Small intestine (tissue), 7 donors: ENCODE results near the gene ANKRD16. TPM values are rescaled to one million over a fixed set of nuclear protein-coding genes. Genes with fewer than 3 reads are reported as not detected.

Experiments
- DNase-seq, 2 donors: peaks; one replicate each; pipeline versions ENCODE4 v3.0.0 to v3.0.0-alpha.2; 2013
- FAIRE-seq: peaks from 2 replicates; lab custom pipeline; 2012; peaks lifted over from hg19 to GRCh38; lab: Jason Lieb, UNC
- H3K27ac ChIP-seq, 3 donors: one replicate each; pipeline ENCODE4 v1.5.1; 2013; ENCODE audit warnings: low read length in 2 of 3, mild to moderate bottlenecking in 2 of 3, control low read depth in 1 of 3, inconsistent platforms in 1 of 3, low read depth in 1 of 3, moderate library complexity in 1 of 3
- H3K27me3 ChIP-seq, 3 donors: one replicate each; pipeline ENCODE4 v1.6.1; 2013; ENCODE audit warnings: low read length in 3 of 3, inconsistent platforms in 1 of 3; ENCODE audit not compliant: control insufficient read depth in 3 of 3, insufficient read depth in 3 of 3
- H3K36me3 ChIP-seq, 3 donors: one replicate each; pipeline ENCODE4 v1.6.1; 2013; ENCODE audit warnings: low read length in 3 of 3, inconsistent platforms in 1 of 3, low read depth in 1 of 3, mild to moderate bottlenecking in 1 of 3, moderate library complexity in 1 of 3; ENCODE audit not compliant: control insufficient read depth in 3 of 3, insufficient read depth in 2 of 3
- H3K4me1 ChIP-seq, 3 donors: one replicate each; pipeline ENCODE4 v1.6.1; 2013; ENCODE audit warnings: low read length in 2 of 3, inconsistent platforms in 1 of 3, low read depth in 1 of 3, mild to moderate bottlenecking in 1 of 3, moderate library complexity in 1 of 3; ENCODE audit not compliant: control insufficient read depth in 3 of 3, insufficient read depth in 2 of 3
- H3K4me3 ChIP-seq, 3 donors: one replicate each; pipeline ENCODE4 v1.5.1; 2013; ENCODE audit warnings: low read length in 3 of 3, control low read depth in 1 of 3, inconsistent platforms in 1 of 3, low read depth in 1 of 3, mild to moderate bottlenecking in 1 of 3, moderate library complexity in 1 of 3
- H3K9me3 ChIP-seq, 2 donors: one replicate each; pipeline ENCODE4 v1.6.1; 2013; ENCODE audit warnings: low read depth in 1 of 2, low read length in 1 of 2; ENCODE audit not compliant: control insufficient read depth in 2 of 2, insufficient read depth in 1 of 2
- WGBS, 3 donors: extraction: QIAGEN DNeasy Blood & Tissue Kit; methylation state at CpG; one replicate each; pipeline ENCODE4 v1.1.7; 2013; 5-methylcytosine and 5-hydroxymethylcytosine counted together
- polyA plus RNA-seq, 4 donors: library from polyadenylated mRNA; stranded (reverse) in 3 of 4; unstranded in 1 of 4; fragments of 200-250 nt in 3 of 4; fragments of 120-200 nt in 1 of 4; gene quantifications; one replicate each; pipeline versions ENCODE4 v1.2.1 to v1.2.3, GENCODE V29; 2013
- donor health status: healthy with polysubstance abuse.
- donor health status: control.
- donor health status: control.
- donor health status: Bipolar disorder and iron deficiency.
- donor health status: healthy.

ANKRD16 gene
- polyA plus RNA-seq, 4 donors, result 3.2 to 7.4 (median 5.0) TPM

DNA sequence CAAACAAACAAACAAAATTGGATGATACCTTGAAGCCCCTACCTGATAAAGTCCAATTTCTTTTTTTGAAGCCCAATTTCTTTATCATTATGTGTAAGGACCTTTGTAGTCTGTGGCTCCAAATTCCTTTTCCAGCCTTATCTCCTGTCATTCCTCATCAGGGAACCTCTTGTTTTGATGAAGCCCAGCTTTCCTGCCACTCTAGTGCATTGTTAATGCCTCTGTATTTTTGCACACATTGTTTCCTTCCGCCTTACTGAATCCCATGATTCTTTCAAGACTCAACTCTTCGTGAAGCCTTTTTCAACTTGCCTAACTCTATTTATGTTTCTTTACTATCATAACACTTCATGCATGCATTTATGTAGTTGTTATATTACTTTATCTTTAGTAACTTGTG lies 3.6 kb upstream of the ANKRD16 start:
- Histone ChIP-seq H3K9me3 (peaks cover 0 to 5% of the 10 kb centered on the region in 2 donors), H3K36me3 (peaks cover 0 to 34% (median 11%) of the 10 kb centered on the region in 3 donors), H3K4me1 (peaks cover 2 to 10% (median 7%) of the 10 kb centered on the region in 3 donors), H3K4me3 (no peak overlapping the region), H3K27ac (no peak overlapping the region), H3K27me3 (no peaks in the 10 kb centered on the region)
- DNase-seq (no peak), FAIRE-seq (no peak)
- 82 to 94% (median 92%) methylated on average over 2 of the region's 2 CpGs for WGBS, 3 donors

DNA sequence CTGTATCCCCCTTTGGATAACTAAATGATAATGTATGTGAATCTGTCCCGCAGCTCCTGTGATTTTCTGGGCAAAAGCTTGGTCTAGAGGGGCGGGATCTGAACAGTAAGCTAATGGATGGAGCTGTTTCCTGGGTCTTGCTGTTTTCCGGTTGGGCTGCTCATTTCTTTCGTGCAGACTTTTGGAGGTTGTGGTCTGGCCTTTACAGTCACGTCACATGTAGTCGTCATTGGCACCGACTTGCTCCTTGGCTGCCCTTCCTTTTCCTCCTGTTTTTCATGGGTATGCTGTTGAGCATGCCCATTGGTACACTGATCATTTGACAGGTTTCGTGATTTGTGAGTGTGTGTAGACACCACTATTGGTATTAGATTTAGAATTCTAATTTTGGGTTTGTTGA lies 2.3 kb upstream of the ANKRD16 start:
- H3K27ac ChIP-seq, result no peak overlapping the region

DNA sequence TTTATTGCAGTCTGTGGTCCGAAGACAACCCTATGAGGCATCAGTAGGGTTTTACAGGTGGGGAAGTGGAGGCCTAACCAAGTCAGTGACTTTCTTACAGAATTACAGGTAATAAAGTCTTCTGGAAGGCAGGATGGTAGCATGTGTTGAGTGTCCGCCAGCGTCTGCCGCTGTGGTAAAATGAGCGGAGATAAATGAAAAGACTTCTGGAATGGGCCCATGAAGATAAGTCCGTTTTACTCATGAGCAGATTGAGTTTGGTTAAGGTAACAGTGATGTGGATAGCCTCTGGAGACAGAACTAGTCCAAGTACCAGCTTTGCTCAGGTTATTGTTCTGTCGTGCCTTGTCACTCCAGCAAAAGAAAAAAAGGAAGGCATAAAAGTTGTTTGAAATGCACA lies 1.3 kb upstream of the ANKRD16 start:
- DNase-seq (no peak), FAIRE-seq (no peak)
- 20 to 56% (median 36%) methylated on average over 7 of the region's 7 CpGs for WGBS, 3 donors
- Histone ChIP-seq H3K27ac (peak overlapping the region; percentile 13 to 84 (median 35)), H3K27me3 (no peaks in the 10 kb centered on the region), H3K4me1 (peaks cover 4 to 11% (median 10%) of the 10 kb centered on the region in 3 donors), H3K4me3 (peak overlapping the region in 2 of 3 donors; percentile 84 to 98), H3K9me3 (no peaks in the 10 kb centered on the region), H3K36me3 (peaks cover 2 to 30% (median 3%) of the 10 kb centered on the region in 3 donors)

More for the DNA sequence above, 2.3 kb upstream of the ANKRD16 start:
- no peaks in the 10 kb centered on the region for H3K9me3 ChIP-seq
- peaks cover 2 to 29% (median 8%) of the 10 kb centered on the region in 3 donors for H3K36me3 ChIP-seq
- FAIRE-seq, result no peak
- DNase-seq, result no peak
- 79 to 95% (median 91%) methylated on average over 8 of the region's 8 CpGs for WGBS, 3 donors
- no peak overlapping the region for H3K4me3 ChIP-seq
- H3K27me3 ChIP-seq, result no peaks in the 10 kb centered on the region
- H3K4me1 ChIP-seq, result peaks cover 4 to 10% (median 9%) of the 10 kb centered on the region in 3 donors

DNA sequence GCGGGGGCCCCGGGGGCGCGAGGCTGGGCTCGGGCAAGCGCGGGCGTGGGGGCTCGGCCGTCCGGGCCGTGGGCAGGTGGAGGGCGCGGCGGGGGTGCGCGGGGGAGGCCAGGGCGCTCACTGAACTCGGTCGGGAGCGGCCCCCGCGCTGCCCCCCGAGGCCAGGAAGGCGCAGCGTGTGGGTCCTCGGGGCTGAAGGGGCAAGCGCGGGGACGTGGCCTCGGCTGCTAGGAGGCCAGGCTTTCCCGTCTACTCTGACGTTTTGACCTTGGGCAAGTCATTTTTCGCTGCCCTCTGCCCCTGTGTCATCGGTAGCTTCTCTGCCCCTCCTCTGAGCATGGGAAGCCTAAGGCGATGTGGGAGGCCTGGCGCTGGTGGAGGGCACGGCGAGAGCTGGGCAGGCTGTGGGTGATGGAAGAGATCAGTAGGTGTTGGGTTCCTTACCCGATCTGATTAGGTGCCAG lies 791 bp upstream of the ANKRD16 start:
- H3K9me3 ChIP-seq, result no peaks in the 10 kb centered on the region
- H3K27ac ChIP-seq, result peak overlapping the region; percentile 13 to 84 (median 35)
- FAIRE-seq (no peak), DNase-seq (peak; percentile 55)
- WGBS, 3 donors, result 0 to 1% (median 1%) methylated on average over 15 to 40 of the region's 40 CpGs
- H3K4me3 ChIP-seq, result peak overlapping the region; percentile 84 to 98 (median 97)
- no peaks in the 10 kb centered on the region for H3K27me3 ChIP-seq
- H3K4me1 ChIP-seq, result peaks cover 4 to 11% (median 10%) of the 10 kb centered on the region in 3 donors
- peaks cover under 1 to 24% (median 2%) of the 10 kb centered on the region in 3 donors for H3K36me3 ChIP-seq

DNA sequence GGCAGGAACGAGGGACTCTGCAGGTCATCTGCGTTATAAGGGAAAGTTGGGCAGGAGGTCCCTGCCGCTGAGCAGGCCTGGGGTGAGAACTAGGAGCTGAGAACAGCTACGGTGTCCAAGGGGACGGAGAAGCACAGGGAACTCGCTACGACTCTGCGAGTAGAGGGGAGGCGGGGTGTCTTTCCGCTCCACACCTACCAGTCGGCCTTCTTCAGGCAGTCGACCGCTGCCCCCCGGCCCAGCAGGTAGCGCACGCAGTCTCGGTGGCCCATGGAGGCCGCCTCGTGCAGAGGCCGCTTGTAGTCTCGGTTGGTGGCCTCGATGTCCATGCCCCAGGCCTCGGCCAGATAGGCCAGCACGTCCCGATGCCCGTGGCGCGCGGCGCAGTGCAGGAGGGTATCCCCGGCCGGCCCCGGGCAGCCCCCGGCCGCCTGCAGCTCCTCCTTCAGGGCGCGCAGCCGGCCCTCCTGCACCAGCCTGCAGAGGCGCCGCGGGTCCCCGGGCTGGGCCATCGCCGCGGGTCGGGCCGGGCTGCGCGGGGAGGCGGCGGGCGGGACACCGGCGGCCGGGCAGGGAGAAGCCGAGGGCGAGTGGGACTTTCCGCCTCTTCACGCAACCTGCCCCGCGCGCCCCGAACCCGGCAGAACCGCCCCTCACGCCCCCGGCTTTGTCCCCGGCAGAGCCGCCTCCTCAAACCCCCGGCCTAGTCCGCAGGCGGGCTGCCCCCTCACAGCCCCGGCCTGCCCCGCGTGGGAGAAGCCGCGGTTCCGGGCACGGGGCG lies 660 bp downstream of the ANKRD16 start:
- Histone ChIP-seq H3K36me3 (peaks cover 0 to 27% (median 2%) of the 10 kb centered on the region in 3 donors), H3K27ac (peak overlapping the region; percentile 53 to 80 (median 78)), H3K9me3 (no peaks in the 10 kb centered on the region), H3K4me3 (peak overlapping the region; percentile 82 to 93 (median 83)), H3K27me3 (no peaks in the 10 kb centered on the region), H3K4me1 (peaks cover 4 to 11% (median 10%) of the 10 kb centered on the region in 3 donors)
- peak; percentile 31 to 69 for DNase-seq
- no peak for FAIRE-seq
- WGBS, 3 donors, result 1% methylated on average over 66 to 80 of the region's 80 CpGs

DNA sequence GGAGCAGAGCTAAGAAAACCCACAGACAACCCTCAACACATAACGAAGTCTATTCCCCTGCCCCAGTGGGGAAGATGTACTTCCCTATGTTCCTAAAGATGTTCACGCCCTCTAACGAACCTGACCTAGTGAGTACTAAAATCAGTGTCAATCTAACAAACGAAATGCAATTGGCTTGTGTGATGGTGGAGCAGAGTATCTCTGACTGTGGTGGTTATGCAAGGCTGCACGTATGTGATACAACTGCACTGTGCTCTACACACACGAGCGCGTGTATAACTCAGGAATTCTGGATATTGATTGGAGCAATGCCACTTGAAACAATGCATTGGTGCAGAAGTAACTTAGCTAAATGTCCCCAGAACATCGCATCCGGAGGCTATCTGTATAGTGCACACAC lies 1.3 kb downstream of the ANKRD16 start:
- Histone ChIP-seq H3K27ac (peak overlapping the region in 1 of 3 donors; percentile 1), H3K36me3 (peaks cover 0 to 29% (median 2%) of the 10 kb centered on the region in 3 donors), H3K4me3 (peak overlapping the region in 2 of 3 donors; percentile 44 to 93), H3K4me1 (peaks cover 4 to 11% (median 10%) of the 10 kb centered on the region in 3 donors), H3K27me3 (no peaks in the 10 kb centered on the region), H3K9me3 (no peaks in the 10 kb centered on the region)
- 11 to 26% (median 24%) methylated on average over 10 of the region's 10 CpGs for WGBS, 3 donors
- DNase-seq (peak in 1 of 2 donors; percentile 25), FAIRE-seq (no peak)

DNA sequence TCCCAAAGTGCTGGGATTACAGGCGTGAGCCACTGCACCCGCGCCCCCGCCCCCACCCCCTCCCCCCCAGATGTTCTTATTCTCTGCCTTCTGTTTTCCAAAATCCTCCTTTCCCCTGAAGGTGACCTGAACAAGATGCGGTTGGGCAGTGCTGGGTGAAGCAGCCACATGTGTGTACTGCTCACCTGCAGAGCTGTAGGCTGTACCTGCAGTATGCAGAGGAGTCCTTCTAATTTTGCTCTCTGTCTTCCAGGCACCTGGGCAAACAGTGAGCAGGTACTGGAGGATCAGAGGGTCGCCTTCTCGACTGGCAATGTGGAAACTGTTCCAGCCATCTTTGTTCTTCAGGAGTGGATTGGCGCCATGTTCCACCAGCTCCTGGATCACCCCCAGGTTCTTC lies 2.1 kb downstream of the ANKRD16 start:
- H3K27ac ChIP-seq, result no peak overlapping the region
- H3K4me3 ChIP-seq, result no peak overlapping the region
- 92 to 96% (median 94%) methylated on average over 8 of the region's 8 CpGs for WGBS, 3 donors
- no peak for DNase-seq
- FAIRE-seq, result no peak
- H3K4me1 ChIP-seq, result peaks cover 4 to 11% (median 10%) of the 10 kb centered on the region in 3 donors
- H3K9me3 ChIP-seq, result no peaks in the 10 kb centered on the region
- H3K27me3 ChIP-seq, result no peaks in the 10 kb centered on the region
- H3K36me3 ChIP-seq, result peaks cover 0 to 34% (median 2%) of the 10 kb centered on the region in 3 donors

DNA sequence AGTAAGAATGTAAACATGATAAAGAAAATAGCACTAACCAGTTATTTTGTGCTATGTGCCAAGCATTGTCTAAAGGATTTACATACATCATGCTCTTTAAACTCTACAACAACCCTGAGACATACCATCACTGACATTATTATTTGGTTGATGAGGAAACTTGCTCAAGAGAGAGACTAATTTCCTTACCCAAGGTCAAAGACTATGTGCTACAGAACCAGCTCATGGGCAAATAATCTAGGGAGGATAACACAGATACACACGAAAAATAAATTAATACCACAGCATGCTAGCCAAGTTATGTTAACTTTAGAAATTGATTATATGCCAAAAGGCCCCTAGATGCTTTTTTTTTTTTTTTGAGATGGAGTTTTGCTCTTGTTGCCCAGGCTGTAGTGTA lies 2.7 kb downstream of the ANKRD16 start:
- H3K9me3 ChIP-seq, result no peaks in the 10 kb centered on the region
- peak in 1 of 2 donors; percentile 9 for DNase-seq
- no peak overlapping the region for H3K27ac ChIP-seq
- FAIRE-seq, result no peak
- H3K4me1 ChIP-seq, result peaks cover 4 to 11% (median 9%) of the 10 kb centered on the region in 3 donors
- H3K36me3 ChIP-seq, result peaks cover 0 to 35% (median 3%) of the 10 kb centered on the region in 3 donors
- WGBS, 3 donors, result 25 to 48% (median 34%) methylated on average over 1 of the region's 1 CpG
- H3K4me3 ChIP-seq, result no peak overlapping the region
- no peaks in the 10 kb centered on the region for H3K27me3 ChIP-seq
